GM23338 (cell line): ENCODE results near the gene MARF1. TPM values are rescaled to one million over a fixed set of nuclear protein-coding genes. Genes with fewer than 3 reads are reported as not detected.

Experiments
- ATAC-seq: fragments of 200-7000 bp; cut with Tn5 transposase; 3 replicates; pipeline ENCODE4 v1.9.1; 2020
- DNase-seq: peaks from one replicate; pipeline ENCODE4 v3.0.0-alpha.2; 2015; ENCODE audit warnings: low spot score
- H2AFZ ChIP-seq: fragments of 200-600 bp; sonication (generic); 2 replicates; pipeline ENCODE4 v1.8.0; 2016; ENCODE audit warnings: antibody characterized with exemption, mild to moderate bottlenecking, moderate library complexity
- H3F3A ChIP-seq: fragments of 200-600 bp; sonication (generic); replicated peaks from 2 replicates; pipeline ENCODE4 v1.8.0; 2017; ENCODE audit warnings: antibody characterized with exemption, mixed run types, low read depth
- H3K27ac ChIP-seq: fragments of 200-600 bp; sonication (generic); 2 replicates; pipeline ENCODE4 v1.6.1; 2016; ENCODE audit warnings: low read depth
- H3K27me3 ChIP-seq: fragments of 200-600 bp; sonication (generic); 2 replicates; pipeline ENCODE4 v1.8.0; 2016; ENCODE audit warnings: mild to moderate bottlenecking, mixed run types, moderate library complexity; ENCODE audit not compliant: insufficient read depth
- H3K36me3 ChIP-seq: fragments of 200-600 bp; sonication (generic); 2 replicates; pipeline ENCODE4 v1.8.0; 2016; ENCODE audit warnings: mild to moderate bottlenecking; ENCODE audit not compliant: insufficient read depth
- H3K4me1 ChIP-seq: fragments of 200-600 bp; sonication (generic); 2 replicates; pipeline ENCODE4 v1.8.0; 2016; ENCODE audit warnings: mild to moderate bottlenecking, moderate library complexity; ENCODE audit not compliant: insufficient read depth
- H3K4me2 ChIP-seq: fragments of 200-600 bp; sonication (generic); 2 replicates; pipeline ENCODE4 v1.7.1; 2017; ENCODE audit warnings: mixed run types
- H3K4me3 ChIP-seq: fragments of 200-600 bp; sonication (generic); 2 replicates; pipeline ENCODE4 v1.6.1; 2016; ENCODE audit warnings: mixed run types
- H3K79me2 ChIP-seq: fragments of 200-600 bp; sonication (generic); replicated peaks from 2 replicates; pipeline ENCODE4 v1.8.0; 2017; ENCODE audit warnings: mild to moderate bottlenecking; ENCODE audit not compliant: insufficient read depth
- H3K9me2 ChIP-seq: fragments of 200-600 bp; sonication (generic); 2 replicates; pipeline ENCODE4 v1.8.0; 2017; ENCODE audit not compliant: insufficient read depth
- H4K20me1 ChIP-seq: fragments of 200-600 bp; sonication (generic); replicated peaks from 2 replicates; pipeline ENCODE4 v1.8.0; 2017; ENCODE audit warnings: mild to moderate bottlenecking; ENCODE audit not compliant: insufficient read depth
- H3K27ac Mint-ChIP-seq: 2 replicates; pipeline ENCODE4 v1.8.0; 2020; ENCODE audit warnings: inconsistent platforms, mild to moderate bottlenecking, moderate library complexity, mixed read lengths
- H3K27me3 Mint-ChIP-seq: 3 replicates; pipeline ENCODE4 v1.8.0; 2022; ENCODE audit warnings: low read depth, mild to moderate bottlenecking, moderate library complexity, mixed read lengths, inconsistent platforms; ENCODE audit not compliant: insufficient read depth, poor library complexity
- H3K36me3 Mint-ChIP-seq: 3 replicates; pipeline ENCODE4 v1.8.0; 2021; ENCODE audit warnings: low read depth, mild to moderate bottlenecking, inconsistent platforms, moderate library complexity, mixed read lengths
- H3K4me1 Mint-ChIP-seq: 3 replicates; pipeline ENCODE4 v1.8.0; 2020; ENCODE audit warnings: mild to moderate bottlenecking, inconsistent platforms, mixed read lengths
- H3K4me3 Mint-ChIP-seq: 3 replicates; pipeline ENCODE4 v1.8.0; 2021; ENCODE audit warnings: moderate library complexity, mild to moderate bottlenecking, inconsistent platforms, mixed read lengths
- H3K9me3 Mint-ChIP-seq: 3 replicates; pipeline ENCODE4 v1.8.0; 2020; ENCODE audit warnings: moderate library complexity, mild to moderate bottlenecking, inconsistent platforms, mixed read lengths
- CREB1 ChIP-seq: fragments of 250-450 bp; sonication (Bioruptor Pico); IDR thresholded peaks from 2 replicates; pipeline ENCODE4 v1.5.0; 2020; ENCODE audit warnings: low read depth, mild to moderate bottlenecking, moderate library complexity
- CTCF ChIP-seq, 2 experiments: fragments of 200-600 bp in 1 of 2; sonication (generic) in 1 of 2; conservative IDR thresholded peaks; 2 replicates each; pipeline versions ENCODE4 v1.5.1 to v1.6.1; 2016 to 2017; ENCODE audit warnings: antibody characterized with exemption in 2 of 2, low read depth in 2 of 2, mild to moderate bottlenecking in 2 of 2, moderate library complexity in 1 of 2
- ETS1 ChIP-seq: IDR thresholded peaks from 2 replicates; pipeline ENCODE4 v1.6.1; 2016; ENCODE audit warnings: antibody characterized with exemption
- EZH2phosphoT487 ChIP-seq: fragments of 200-600 bp; sonication (generic); IDR thresholded peaks from one replicate; pipeline ENCODE4 v1.8.1; 2018; ENCODE audit warnings: antibody characterized with exemption; ENCODE audit not compliant: unreplicated experiment
- JUNB ChIP-seq: IDR thresholded peaks from one replicate; pipeline ENCODE4 v1.6.1; 2016; ENCODE audit warnings: antibody characterized with exemption; ENCODE audit not compliant: unreplicated experiment
- NANOG ChIP-seq: IDR thresholded peaks from 2 replicates; pipeline ENCODE4 v1.6.1; 2016; ENCODE audit warnings: antibody characterized with exemption, borderline replicate concordance
- POLR2AphosphoS5 ChIP-seq: IDR thresholded peaks from 2 replicates; pipeline ENCODE4 v1.6.1; 2016; ENCODE audit warnings: antibody characterized with exemption, low read depth
- REST ChIP-seq: IDR thresholded peaks from one replicate; pipeline ENCODE4 v1.6.1; 2018; ENCODE audit warnings: antibody characterized with exemption; ENCODE audit not compliant: unreplicated experiment
- STAT1 ChIP-seq: IDR thresholded peaks from one replicate; pipeline ENCODE4 v1.6.1; 2016; ENCODE audit warnings: antibody characterized with exemption; ENCODE audit not compliant: unreplicated experiment
- ZNF114 ChIP-seq: fragments of 250-450 bp; sonication (Bioruptor Pico); IDR thresholded peaks from 2 replicates; pipeline ENCODE4 v1.5.0; 2020; ENCODE audit warnings: mild to moderate bottlenecking, moderate library complexity
- ZNF331 ChIP-seq: fragments of 250-450 bp; sonication (Bioruptor Pico); IDR thresholded peaks from 2 replicates; pipeline ENCODE4 v1.5.0; 2020; ENCODE audit warnings: low read depth, mild to moderate bottlenecking, moderate library complexity
- polyA plus RNA-seq: library from polyadenylated mRNA; unstranded; fragments of >200 nt; fragmentation: Nextera tagmentation; extraction: Ambion mirVana; gene quantifications from 2 replicates; pipeline ENCODE4 v1.2.1, GENCODE V29; 2016
- total RNA-seq: library from RNA; depleted of rRNA; stranded (reverse); fragments of >200 nt; shearing (Covaris generic); gene quantifications from 2 replicates; pipeline ENCODE4 v1.2.3, GENCODE V29; 2014

Gene MARF1
- total and polyA plus RNA-seq, 2 experiments from 2014 or later = 8.3 to 16.0 TPM

- peaks cover 12% of the 10 kb centered on the region for H4K20me1 ChIP-seq
- no peak overlapping the region for H2AFZ ChIP-seq
- peaks cover 11% of the 10 kb centered on the region for H3F3A ChIP-seq
- Mint-ChIP-seq H3K4me1 (peaks cover 3% of the 10 kb centered on the region; the same call in 1 of the 3 replicates), H3K36me3 (peaks cover 9% of the 10 kb centered on the region; the same call in 2 of the 3 replicates), H3K4me3 (no peak overlapping the region), H3K27me3 (peaks cover 21% of the 10 kb centered on the region), H3K27ac (no peak overlapping the region), H3K9me3 (no peaks in the 10 kb centered on the region)
- no peaks in the 10 kb centered on the region for H3K9me2 ChIP-seq
- H3K4me3 ChIP-seq = no peak overlapping the region
- H3K4me2 ChIP-seq = no peak overlapping the region
- H3K27ac ChIP-seq = no peak overlapping the region
- no peak for TF ChIP-seq JUNB
- no peak for TF ChIP-seq ZNF331
- no peak for TF ChIP-seq CTCF (conservative IDR thresholded peaks at IDR 0.05; ENCODE audit: low read depth in 2 of 2)
- TF ChIP-seq POLR2AphosphoS5 = no peak
- ATAC-seq (no peak), DNase-seq (no peak)
- H3K79me2 ChIP-seq = peaks cover 67% of the 10 kb centered on the region
- no peaks in the 10 kb centered on the region for H3K36me3 ChIP-seq
- H3K4me1 ChIP-seq = no peaks in the 10 kb centered on the region
- no peaks in the 10 kb centered on the region for H3K27me3 ChIP-seq
These were observed 10.3 kb upstream of the MARF1 start for GRCh38 chr16:15653227-15653626.

GRCh38 chr16:15652293-15653001 is 9.5 kb upstream of the MARF1 start:
- Histone ChIP-seq H3K4me1 (no peaks in the 10 kb centered on the region), H3K36me3 (no peaks in the 10 kb centered on the region), H3F3A (peaks cover 11% of the 10 kb centered on the region), H3K9me2 (no peaks in the 10 kb centered on the region), H3K27ac (no peak overlapping the region), H3K4me3 (no peak overlapping the region), H3K79me2 (peaks cover 62% of the 10 kb centered on the region), H3K4me2 (no peak overlapping the region), H4K20me1 (peaks cover 12% of the 10 kb centered on the region), H3K27me3 (no peaks in the 10 kb centered on the region), H2AFZ (no peak overlapping the region)
- Mint-ChIP-seq H3K4me1 (peaks cover 3% of the 10 kb centered on the region; the same call in 1 of the 3 replicates), H3K9me3 (no peaks in the 10 kb centered on the region), H3K27me3 (peaks cover 21% of the 10 kb centered on the region), H3K27ac (no peak overlapping the region), H3K4me3 (no peak overlapping the region), H3K36me3 (peaks cover 9% of the 10 kb centered on the region; the same call in 2 of the 3 replicates)
- ATAC-seq = no peak
- no peak for DNase-seq
- TF ChIP-seq EZH2phosphoT487 (no peak), CREB1 (no peak), ZNF114 (CRISPR knock-in tag) (no peak), NANOG (no peak), POLR2AphosphoS5 (no peak), CTCF (conservative IDR thresholded peaks at IDR 0.05; ENCODE audit: low read depth in 2 of 2) (no peak), REST (no peak), ETS1 (no peak), STAT1 (no peak)
